HepG2 (cell line): Measurements from ENCODE around the gene OR6S1. TPM values are rescaled to one million over a fixed set of nuclear protein-coding genes. Genes with fewer than 3 reads are reported as not detected.
A peak's percentile ranks its signal among the peaks of the same experiment; 100 is the strongest.

Experiments
- ELF4 ChIP-seq: sonication (generic); formaldehyde crosslinking; IDR thresholded peaks from 2 replicates; pipeline ENCODE4 v1.5.0; 2020; ENCODE audit warnings: missing genetic modification reagents, mild to moderate bottlenecking, moderate library complexity, borderline replicate concordance
- EP300 ChIP-seq, 3 experiments: sonication (generic) in 1 of 3; formaldehyde crosslinking in 1 of 3; IDR thresholded peaks; 2 replicates each; pipeline versions ENCODE4 v1.5.1 to v1.6.1; 2011 to 2020; ENCODE audit warnings: low read depth in 2 of 3, low read length in 2 of 3, borderline replicate concordance in 1 of 3, improper control_type of control experiment in 1 of 3, mild to moderate bottlenecking in 1 of 3, missing genetic modification reagents in 1 of 3, moderate library complexity in 1 of 3
- HOXA5 ChIP-seq: sonication (generic); formaldehyde crosslinking; IDR thresholded peaks from 2 replicates; pipeline ENCODE4 v1.4.0; 2020; ENCODE audit warnings: missing genetic modification reagents
- MTA1 ChIP-seq: sonication (generic); formaldehyde crosslinking; IDR thresholded peaks from 2 replicates; pipeline ENCODE4 v1.4.0; 2020; ENCODE audit warnings: missing genetic modification reagents, mild to moderate bottlenecking, borderline replicate concordance
- REL ChIP-seq: sonication (generic); formaldehyde crosslinking; conservative IDR thresholded peaks from 2 replicates; pipeline ENCODE4 v1.8.0; 2022; ENCODE audit warnings: mild to moderate bottlenecking, missing genetic modification reagents, moderate library complexity
- SRF ChIP-seq: IDR thresholded peaks from 2 replicates; pipeline ENCODE4 v1.6.1; 2011; ENCODE audit warnings: mild to moderate bottlenecking, low read depth, low read length, moderate library complexity
- TMF1 ChIP-seq: sonication (generic); formaldehyde crosslinking; IDR thresholded peaks from 2 replicates; pipeline ENCODE4 v1.8.1; 2022; ENCODE audit warnings: low read depth, missing genetic modification reagents
- ZFYVE20 ChIP-seq: sonication (generic); formaldehyde crosslinking; IDR thresholded peaks from 2 replicates; pipeline ENCODE4 v1.8.0; 2023; ENCODE audit warnings: low read depth, mild to moderate bottlenecking, moderate library complexity, missing genetic modification reagents, borderline replicate concordance
- ZMYM2 ChIP-seq: sonication (generic); formaldehyde crosslinking; IDR thresholded peaks from 2 replicates; pipeline ENCODE4 v1.8.0; 2022; ENCODE audit warnings: mild to moderate bottlenecking, missing genetic modification reagents
- ZNF3 ChIP-seq: IDR thresholded peaks from 2 replicates; pipeline ENCODE4 v1.7.0; 2017; ENCODE audit warnings: inconsistent platforms
- ZNF746 ChIP-seq: sonication (generic); formaldehyde crosslinking; IDR thresholded peaks from 2 replicates; pipeline ENCODE4 v1.8.0; 2022; ENCODE audit warnings: mild to moderate bottlenecking, missing genetic modification reagents
- polyA plus RNA-seq, 8 experiments: library from polyadenylated mRNA; depleted of rRNA in 3 of 8; stranded (reverse) in 7 of 8; unstranded in 1 of 8; fragments of >200 nt; fragmentation: Illumina TruSeq in 4 of 8; extraction: Trizol in 4 of 8; gene quantifications; 2 replicates each; pipeline versions ENCODE4 v1.2.1 to v1.2.3, GENCODE V29; 2011 to 2016; ENCODE audit warnings: low read depth in 4 of 8, missing spikeins in 1 of 8, mixed read lengths in 1 of 8; ENCODE audit not compliant: insufficient read depth in 1 of 8
- total RNA-seq, 5 experiments: library from RNA; depleted of rRNA; stranded (reverse); fragments of >200 nt; fragmentation: Illumina TruSeq; extraction: Trizol; gene quantifications; 2 replicates each; pipeline ENCODE4 v1.2.3, GENCODE V29; 2016; ENCODE audit warnings: low read depth in 1 of 5
- TF ChIP-seq, protein P1 (sequence below): sonication (generic); formaldehyde crosslinking; IDR thresholded peaks from 2 replicates; pipeline ENCODE4 v1.9.0; 2021; ENCODE audit warnings: missing genetic modification reagents, borderline replicate concordance
- TF ChIP-seq, protein P2 (sequence below): sonication (generic); formaldehyde crosslinking; IDR thresholded peaks from 2 replicates; pipeline ENCODE4 v1.4.0; 2020; ENCODE audit warnings: missing genetic modification reagents, borderline replicate concordance
- TF ChIP-seq, protein P3 (sequence below): sonication (generic); formaldehyde crosslinking; IDR thresholded peaks from 2 replicates; pipeline ENCODE4 v1.5.0; 2020; ENCODE audit warnings: mild to moderate bottlenecking, low read depth, missing genetic modification reagents, borderline replicate concordance
- TF ChIP-seq, protein P4 (sequence below): sonication (generic); formaldehyde crosslinking; IDR thresholded peaks from 2 replicates; pipeline ENCODE4 v1.4.0; 2020; ENCODE audit warnings: missing genetic modification reagents
- TF ChIP-seq, protein P5 (sequence below): IDR thresholded peaks from 2 replicates; pipeline ENCODE4 v1.4.0; 2020; ENCODE audit warnings: mild to moderate bottlenecking, missing genetic modification reagents

The OR6S1 gene
- total and polyA plus RNA-seq, 2 of the 13 experiments (the other 11 are each of a cell fraction or from before 2014, with no cell fraction given) = 0.09 TPM; not detected in 1

DNA sequence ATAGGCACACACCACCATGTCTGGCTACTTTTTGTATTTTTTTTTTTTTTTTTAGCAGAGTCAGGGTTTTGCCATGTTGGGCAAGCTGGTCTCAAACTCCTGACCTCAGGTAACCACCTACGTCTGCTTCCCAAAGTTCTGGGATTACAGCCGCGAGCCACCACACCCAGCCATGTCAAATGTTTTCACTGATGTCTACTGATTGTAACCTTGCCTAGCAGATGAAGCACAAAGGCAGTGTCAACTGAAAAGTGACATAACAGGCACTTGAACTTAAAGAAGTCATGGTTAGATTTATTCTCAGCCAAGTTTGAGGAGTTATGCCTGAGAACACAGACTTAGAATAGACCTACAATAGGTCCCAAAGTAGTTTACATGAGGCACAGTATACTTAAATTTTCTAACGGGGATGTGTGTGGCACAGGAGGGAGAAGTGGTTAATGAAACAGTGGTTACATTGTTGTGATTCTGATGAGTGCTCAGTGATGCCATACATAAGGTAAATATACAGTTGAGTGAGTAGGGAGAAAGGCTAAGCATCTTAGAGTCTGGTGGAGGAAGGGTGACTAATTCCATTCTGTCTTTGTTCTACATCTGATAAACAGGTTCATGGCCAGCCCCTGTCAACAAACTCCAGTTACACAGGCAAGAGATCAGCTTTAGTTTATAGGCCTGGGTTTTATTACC, 30.2 kb upstream of the OR6S1 start (continued):
- TF ChIP-seq ZFYVE20 (CRISPR knock-in tag) = no peak
- TF ChIP-seq ELF4 = no peak
- no peak for TF ChIP-seq ZNF746 (CRISPR knock-in tag)
- TF ChIP-seq HOXA5 (CRISPR knock-in tag) = no peak
- no peak for TF ChIP-seq TMF1 (CRISPR knock-in tag)
- TF ChIP-seq REL = no peak
- TF ChIP-seq, protein P1, sequence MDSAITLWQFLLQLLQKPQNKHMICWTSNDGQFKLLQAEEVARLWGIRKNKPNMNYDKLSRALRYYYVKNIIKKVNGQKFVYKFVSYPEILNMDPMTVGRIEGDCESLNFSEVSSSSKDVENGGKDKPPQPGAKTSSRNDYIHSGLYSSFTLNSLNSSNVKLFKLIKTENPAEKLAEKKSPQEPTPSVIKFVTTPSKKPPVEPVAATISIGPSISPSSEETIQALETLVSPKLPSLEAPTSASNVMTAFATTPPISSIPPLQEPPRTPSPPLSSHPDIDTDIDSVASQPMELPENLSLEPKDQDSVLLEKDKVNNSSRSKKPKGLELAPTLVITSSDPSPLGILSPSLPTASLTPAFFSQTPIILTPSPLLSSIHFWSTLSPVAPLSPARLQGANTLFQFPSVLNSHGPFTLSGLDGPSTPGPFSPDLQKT (CRISPR knock-in tag) = no peak
- TF ChIP-seq, protein P2, sequence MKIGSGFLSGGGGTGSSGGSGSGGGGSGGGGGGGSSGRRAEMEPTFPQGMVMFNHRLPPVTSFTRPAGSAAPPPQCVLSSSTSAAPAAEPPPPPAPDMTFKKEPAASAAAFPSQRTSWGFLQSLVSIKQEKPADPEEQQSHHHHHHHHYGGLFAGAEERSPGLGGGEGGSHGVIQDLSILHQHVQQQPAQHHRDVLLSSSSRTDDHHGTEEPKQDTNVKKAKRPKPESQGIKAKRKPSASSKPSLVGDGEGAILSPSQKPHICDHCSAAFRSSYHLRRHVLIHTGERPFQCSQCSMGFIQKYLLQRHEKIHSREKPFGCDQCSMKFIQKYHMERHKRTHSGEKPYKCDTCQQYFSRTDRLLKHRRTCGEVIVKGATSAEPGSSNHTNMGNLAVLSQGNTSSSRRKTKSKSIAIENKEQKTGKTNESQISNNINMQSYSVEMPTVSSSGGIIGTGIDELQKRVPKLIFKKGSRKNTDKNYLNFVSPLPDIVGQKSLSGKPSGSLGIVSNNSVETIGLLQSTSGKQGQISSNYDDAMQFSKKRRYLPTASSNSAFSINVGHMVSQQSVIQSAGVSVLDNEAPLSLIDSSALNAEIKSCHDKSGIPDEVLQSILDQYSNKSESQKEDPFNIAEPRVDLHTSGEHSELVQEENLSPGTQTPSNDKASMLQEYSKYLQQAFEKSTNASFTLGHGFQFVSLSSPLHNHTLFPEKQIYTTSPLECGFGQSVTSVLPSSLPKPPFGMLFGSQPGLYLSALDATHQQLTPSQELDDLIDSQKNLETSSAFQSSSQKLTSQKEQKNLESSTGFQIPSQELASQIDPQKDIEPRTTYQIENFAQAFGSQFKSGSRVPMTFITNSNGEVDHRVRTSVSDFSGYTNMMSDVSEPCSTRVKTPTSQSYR (CRISPR knock-in tag) = peak; percentile 77; the same call in 1 of the 2 replicates
- no peak for TF ChIP-seq MTA1 (CRISPR knock-in tag)
- TF ChIP-seq SRF = no peak
- TF ChIP-seq EP300 (IDR thresholded peaks at IDR 0.05; ENCODE audit: low read depth in 2 of 2, low read length in 2 of 2) = peak in 1 of 2 experiments; percentile 88; a peak in 2 of 4 replicates
- TF ChIP-seq EP300 (CRISPR knock-in tag; IDR thresholded peaks at IDR 0.05; ENCODE audit: borderline replicate concordance) = peak; percentile 87
- no peak for TF ChIP-seq ZNF3
- TF ChIP-seq ZMYM2 (CRISPR knock-in tag) = 0 out of 2 replicates have a peak, but pooled peaks have one; percentile 43
- TF ChIP-seq, protein P3, sequence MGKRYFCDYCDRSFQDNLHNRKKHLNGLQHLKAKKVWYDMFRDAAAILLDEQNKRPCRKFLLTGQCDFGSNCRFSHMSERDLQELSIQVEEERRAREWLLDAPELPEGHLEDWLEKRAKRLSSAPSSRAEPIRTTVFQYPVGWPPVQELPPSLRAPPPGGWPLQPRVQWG = no peak
- TF ChIP-seq, protein P4, sequence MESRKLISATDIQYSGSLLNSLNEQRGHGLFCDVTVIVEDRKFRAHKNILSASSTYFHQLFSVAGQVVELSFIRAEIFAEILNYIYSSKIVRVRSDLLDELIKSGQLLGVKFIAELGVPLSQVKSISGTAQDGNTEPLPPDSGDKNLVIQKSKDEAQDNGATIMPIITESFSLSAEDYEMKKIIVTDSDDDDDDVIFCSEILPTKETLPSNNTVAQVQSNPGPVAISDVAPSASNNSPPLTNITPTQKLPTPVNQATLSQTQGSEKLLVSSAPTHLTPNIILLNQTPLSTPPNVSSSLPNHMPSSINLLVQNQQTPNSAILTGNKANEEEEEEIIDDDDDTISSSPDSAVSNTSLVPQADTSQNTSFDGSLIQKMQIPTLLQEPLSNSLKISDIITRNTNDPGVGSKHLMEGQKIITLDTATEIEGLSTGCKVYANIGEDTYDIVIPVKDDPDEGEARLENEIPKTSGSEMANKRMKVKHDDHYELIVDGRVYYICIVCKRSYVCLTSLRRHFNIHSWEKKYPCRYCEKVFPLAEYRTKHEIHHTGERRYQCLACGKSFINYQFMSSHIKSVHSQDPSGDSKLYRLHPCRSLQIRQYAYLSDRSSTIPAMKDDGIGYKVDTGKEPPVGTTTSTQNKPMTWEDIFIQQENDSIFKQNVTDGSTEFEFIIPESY (CRISPR knock-in tag) = no peak
- TF ChIP-seq, protein P5, sequence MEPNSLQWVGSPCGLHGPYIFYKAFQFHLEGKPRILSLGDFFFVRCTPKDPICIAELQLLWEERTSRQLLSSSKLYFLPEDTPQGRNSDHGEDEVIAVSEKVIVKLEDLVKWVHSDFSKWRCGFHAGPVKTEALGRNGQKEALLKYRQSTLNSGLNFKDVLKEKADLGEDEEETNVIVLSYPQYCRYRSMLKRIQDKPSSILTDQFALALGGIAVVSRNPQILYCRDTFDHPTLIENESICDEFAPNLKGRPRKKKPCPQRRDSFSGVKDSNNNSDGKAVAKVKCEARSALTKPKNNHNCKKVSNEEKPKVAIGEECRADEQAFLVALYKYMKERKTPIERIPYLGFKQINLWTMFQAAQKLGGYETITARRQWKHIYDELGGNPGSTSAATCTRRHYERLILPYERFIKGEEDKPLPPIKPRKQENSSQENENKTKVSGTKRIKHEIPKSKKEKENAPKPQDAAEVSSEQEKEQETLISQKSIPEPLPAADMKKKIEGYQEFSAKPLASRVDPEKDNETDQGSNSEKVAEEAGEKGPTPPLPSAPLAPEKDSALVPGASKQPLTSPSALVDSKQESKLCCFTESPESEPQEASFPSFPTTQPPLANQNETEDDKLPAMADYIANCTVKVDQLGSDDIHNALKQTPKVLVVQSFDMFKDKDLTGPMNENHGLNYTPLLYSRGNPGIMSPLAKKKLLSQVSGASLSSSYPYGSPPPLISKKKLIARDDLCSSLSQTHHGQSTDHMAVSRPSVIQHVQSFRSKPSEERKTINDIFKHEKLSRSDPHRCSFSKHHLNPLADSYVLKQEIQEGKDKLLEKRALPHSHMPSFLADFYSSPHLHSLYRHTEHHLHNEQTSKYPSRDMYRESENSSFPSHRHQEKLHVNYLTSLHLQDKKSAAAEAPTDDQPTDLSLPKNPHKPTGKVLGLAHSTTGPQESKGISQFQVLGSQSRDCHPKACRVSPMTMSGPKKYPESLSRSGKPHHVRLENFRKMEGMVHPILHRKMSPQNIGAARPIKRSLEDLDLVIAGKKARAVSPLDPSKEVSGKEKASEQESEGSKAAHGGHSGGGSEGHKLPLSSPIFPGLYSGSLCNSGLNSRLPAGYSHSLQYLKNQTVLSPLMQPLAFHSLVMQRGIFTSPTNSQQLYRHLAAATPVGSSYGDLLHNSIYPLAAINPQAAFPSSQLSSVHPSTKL (CRISPR knock-in tag) = peak; percentile 97
